Stomach smooth muscle (tissue), 2 donors: ENCODE measurements around the gene ANGPTL2.

Experiments
- H3K27ac ChIP-seq: one replicate; pipeline ENCODE4 v1.7.0; 2013; ENCODE audit warnings: mild to moderate bottlenecking, low read length, inconsistent platforms
- H3K27me3 ChIP-seq, 2 donors: one replicate each; pipeline ENCODE4 v1.7.0; 2013; ENCODE audit warnings: low read length in 2 of 2; ENCODE audit not compliant: insufficient read depth in 2 of 2, control insufficient read depth in 1 of 2
- H3K36me3 ChIP-seq, 2 donors: one replicate each; pipeline ENCODE4 v1.7.0; 2013; ENCODE audit warnings: low read length in 2 of 2; ENCODE audit not compliant: control insufficient read depth in 2 of 2, insufficient read depth in 2 of 2
- H3K4me1 ChIP-seq: one replicate; pipeline ENCODE4 v1.7.0; 2013; ENCODE audit warnings: low read length; ENCODE audit not compliant: control insufficient read depth, insufficient read depth
- H3K4me3 ChIP-seq, 2 donors: one replicate each; pipeline ENCODE4 v1.7.0; 2013; ENCODE audit warnings: low read length in 2 of 2
- H3K9ac ChIP-seq, 2 donors: one replicate each; pipeline ENCODE4 v1.7.0; 2013; ENCODE audit warnings: low read length in 2 of 2, mild to moderate bottlenecking in 1 of 2
- H3K9me3 ChIP-seq, 2 donors: one replicate each; pipeline ENCODE4 v1.7.0; 2013; ENCODE audit warnings: low read length in 2 of 2; ENCODE audit not compliant: control insufficient read depth in 2 of 2
- donor health status: healthy.
- donor health status: Pancreatic carcinoma.

The ANGPTL2 gene

DNA sequence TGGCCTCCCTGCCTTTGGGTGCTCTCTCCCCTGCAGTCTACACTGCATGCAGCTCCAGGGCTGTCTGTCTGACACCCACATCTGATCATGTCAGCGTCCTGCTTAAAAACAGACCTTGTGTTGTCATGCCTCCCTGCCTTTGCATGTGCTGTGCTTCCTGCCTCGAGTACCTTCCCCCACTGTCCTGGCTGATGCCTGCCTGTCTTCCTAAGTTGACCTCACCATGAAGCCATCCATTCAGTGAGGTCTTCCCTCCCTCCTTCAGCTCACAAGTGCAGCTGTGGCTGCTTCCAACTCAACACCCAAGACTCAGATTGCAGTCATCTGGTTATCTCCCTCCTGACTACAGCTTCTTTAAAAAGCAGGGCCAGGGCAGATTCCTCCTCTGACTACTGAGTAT, 5.5 kb downstream of the ANGPTL2 start:
- Histone ChIP-seq H3K4me3 (peak overlapping the region in 1 of 2 donors; percentile 22), H3K36me3 (peaks cover 6 to 14% of the 10 kb centered on the region in 2 donors), H3K9me3 (no peaks in the 10 kb centered on the region), H3K9ac (no peak overlapping the region), H3K27ac (no peak overlapping the region), H3K4me1 (peaks cover 88% of the 10 kb centered on the region), H3K27me3 (no peaks in the 10 kb centered on the region)

- no peaks in the 10 kb centered on the region for H3K9me3 ChIP-seq
- H3K27me3 ChIP-seq, result no peaks in the 10 kb centered on the region
- peak overlapping the region in 1 of 2 donors; percentile 22 for H3K4me3 ChIP-seq
- peak overlapping the region; percentile 41 for H3K27ac ChIP-seq
- H3K4me1 ChIP-seq, result peaks cover 89% of the 10 kb centered on the region
- H3K9ac ChIP-seq, result no peak overlapping the region
- H3K36me3 ChIP-seq, result peaks cover 6 to 14% of the 10 kb centered on the region in 2 donors
These were observed 6.2 kb downstream of the ANGPTL2 start for GRCh38 chr9:127116088-127116726.

DNA sequence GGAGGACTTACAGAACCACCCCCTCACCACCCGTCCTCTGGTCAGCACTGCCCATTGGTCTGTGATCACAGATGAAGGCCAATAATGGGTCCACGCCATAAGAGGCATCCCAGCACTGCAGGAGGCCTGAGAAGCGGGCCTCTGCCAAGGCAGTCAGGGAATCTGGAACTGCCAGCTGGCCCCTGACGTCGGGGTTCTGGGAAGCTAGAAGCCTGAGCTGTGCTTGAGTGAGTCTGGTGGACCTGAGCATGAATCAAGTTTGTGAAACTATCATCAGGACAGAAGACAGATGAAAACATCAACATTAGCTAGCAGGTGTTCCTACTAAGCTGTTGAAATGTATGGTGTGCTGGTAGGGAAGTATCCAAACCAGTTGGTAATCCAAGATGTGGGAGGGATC, 7.8 kb downstream of the ANGPTL2 start:
- Histone ChIP-seq H3K9ac (peak overlapping the region in 1 of 2 donors; percentile 36), H3K36me3 (peaks cover 6 to 14% of the 10 kb centered on the region in 2 donors), H3K9me3 (no peaks in the 10 kb centered on the region), H3K4me3 (peak overlapping the region in 1 of 2 donors; percentile 8), H3K27me3 (no peaks in the 10 kb centered on the region), H3K4me1 (peaks cover 89% of the 10 kb centered on the region), H3K27ac (peak overlapping the region; percentile 85)

- Histone ChIP-seq H3K36me3 (peaks cover 0 to 11% of the 10 kb centered on the region in 2 donors), H3K4me3 (no peak overlapping the region), H3K9ac (no peak overlapping the region), H3K9me3 (no peaks in the 10 kb centered on the region), H3K27ac (peak overlapping the region; percentile 85), H3K27me3 (no peaks in the 10 kb centered on the region), H3K4me1 (peaks cover 89% of the 10 kb centered on the region)
These were observed 9.1 kb downstream of the ANGPTL2 start for GRCh38 chr9:127113191-127113972.

- no peak overlapping the region for H3K9ac ChIP-seq
- peak overlapping the region; percentile 85 for H3K27ac ChIP-seq
- peaks cover 0 to 10% of the 10 kb centered on the region in 2 donors for H3K36me3 ChIP-seq
- no peaks in the 10 kb centered on the region for H3K9me3 ChIP-seq
- H3K27me3 ChIP-seq, result no peaks in the 10 kb centered on the region
- H3K4me1 ChIP-seq, result peaks cover 89% of the 10 kb centered on the region
- H3K4me3 ChIP-seq, result peak overlapping the region in 1 of 2 donors; percentile 22
These were observed 9.7 kb downstream of the ANGPTL2 start for GRCh38 chr9:127112735-127113161.

- Histone ChIP-seq H3K27ac (peak overlapping the region; percentile 85), H3K4me3 (no peak overlapping the region), H3K4me1 (peaks cover 88% of the 10 kb centered on the region)
These were observed 10.4 kb downstream of the ANGPTL2 start for GRCh38 chr9:127112056-127112455.

GRCh38 chr9:127109212-127109711, 13.2 kb downstream of the ANGPTL2 start:
- no peaks in the 10 kb centered on the region for H3K9me3 ChIP-seq
- peaks cover 4 to 15% of the 10 kb centered on the region in 2 donors for H3K36me3 ChIP-seq
- H3K4me1 ChIP-seq, result peaks cover 96% of the 10 kb centered on the region
- peak overlapping the region; percentile 85 for H3K27ac ChIP-seq
- H3K9ac ChIP-seq, result no peak overlapping the region
- H3K4me3 ChIP-seq, result peak overlapping the region; percentile 8 to 17
- H3K27me3 ChIP-seq, result no peaks in the 10 kb centered on the region

More at GRCh38 chr9:127112056-127112455, 10.4 kb downstream of the ANGPTL2 start:
- Histone ChIP-seq H3K36me3 (peaks cover 2 to 10% of the 10 kb centered on the region in 2 donors), H3K9ac (peak overlapping the region in 1 of 2 donors; percentile 60), H3K9me3 (no peaks in the 10 kb centered on the region), H3K27me3 (no peaks in the 10 kb centered on the region)

DNA sequence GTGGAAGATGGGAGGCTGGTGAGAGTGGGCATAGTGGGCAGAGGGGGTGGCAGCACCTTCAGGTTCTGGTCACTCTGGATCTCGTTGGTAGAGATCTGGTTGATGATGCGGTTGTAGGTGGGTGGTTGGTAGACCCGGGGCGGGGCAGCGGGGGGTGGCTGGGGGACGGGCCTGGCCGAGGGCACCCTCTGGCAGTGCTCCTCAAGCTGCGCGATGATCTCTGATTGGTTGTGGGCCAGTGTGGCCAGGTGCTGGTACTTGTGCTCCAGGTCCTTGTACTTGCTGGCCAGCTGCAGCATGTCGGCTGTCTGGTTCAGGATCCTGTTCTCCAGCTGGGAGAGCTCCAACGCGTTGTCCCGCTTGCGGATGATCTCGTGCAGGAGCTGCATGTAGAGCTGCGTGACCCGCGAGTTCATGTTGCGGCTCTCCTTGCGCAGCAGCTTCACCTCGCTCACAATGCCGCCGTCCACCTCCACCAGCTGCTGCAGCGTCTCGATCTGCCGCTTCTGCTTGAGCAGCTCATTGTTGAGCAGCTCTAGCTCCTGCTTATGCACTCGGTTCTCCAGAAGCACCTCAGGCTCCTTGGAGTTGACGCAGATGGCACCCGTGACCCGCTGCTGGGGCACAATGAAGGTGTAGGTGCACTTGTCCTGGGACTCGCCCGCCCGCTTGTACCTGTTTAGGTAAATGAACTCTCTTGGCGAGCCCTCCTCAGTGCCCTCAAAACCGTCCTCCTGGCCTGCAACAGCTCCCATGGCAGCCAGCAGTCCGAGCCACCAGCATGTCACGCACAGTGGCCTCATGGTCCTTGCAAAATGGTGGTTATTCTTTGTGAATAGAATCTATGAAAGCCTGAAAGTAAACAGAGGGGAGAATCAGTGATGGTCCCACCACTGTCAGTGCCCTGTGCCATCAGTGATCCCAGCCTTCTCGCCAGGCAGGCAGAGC, 14.2 kb downstream of the ANGPTL2 start:
- Histone ChIP-seq H3K27ac (peak overlapping the region; percentile 85), H3K36me3 (peaks cover 7 to 19% of the 10 kb centered on the region in 2 donors), H3K27me3 (no peaks in the 10 kb centered on the region), H3K9ac (no peak overlapping the region), H3K4me1 (peaks cover 95% of the 10 kb centered on the region), H3K4me3 (peak overlapping the region in 1 of 2 donors; percentile 40), H3K9me3 (no peaks in the 10 kb centered on the region)

DNA sequence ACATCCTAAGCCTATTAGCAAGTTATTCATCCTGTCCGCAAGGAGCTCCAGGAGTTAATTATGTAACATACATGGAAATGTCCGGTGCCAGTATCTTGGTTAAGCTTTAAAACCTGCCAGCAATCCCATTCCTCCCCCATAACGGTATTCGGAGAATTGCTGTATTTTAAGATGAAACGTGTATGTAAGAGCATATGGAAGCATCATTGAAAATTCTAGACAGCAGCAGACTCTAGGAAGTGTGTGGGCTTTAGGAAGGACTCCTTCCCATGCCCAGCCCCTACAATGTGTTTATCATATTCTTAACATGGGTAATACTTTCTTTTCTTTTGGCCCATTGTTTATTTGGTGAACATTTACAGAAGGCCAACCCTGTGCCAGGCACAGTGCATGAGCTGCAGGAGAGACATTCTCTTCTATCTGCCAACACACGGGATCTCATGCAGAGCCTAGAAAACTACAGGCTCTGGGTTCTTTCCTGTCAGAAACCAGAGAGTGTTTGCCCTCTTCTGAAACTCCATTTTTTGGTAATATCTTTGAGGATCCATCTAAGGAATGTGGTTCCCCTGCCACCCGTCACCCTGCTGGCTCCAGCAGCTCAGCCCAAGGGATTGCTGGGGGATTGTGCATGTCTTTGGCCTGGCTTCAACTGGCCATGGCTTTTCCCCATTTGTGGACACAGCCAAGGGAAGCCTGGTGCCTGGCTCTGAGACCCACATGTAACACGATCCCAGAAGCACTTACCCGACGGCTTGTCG, 15.1 kb downstream of the ANGPTL2 start:
- Histone ChIP-seq H3K4me1 (peaks cover 95% of the 10 kb centered on the region), H3K27ac (peak overlapping the region; percentile 85), H3K27me3 (no peaks in the 10 kb centered on the region), H3K36me3 (peaks cover 8 to 27% of the 10 kb centered on the region in 2 donors), H3K9ac (peak overlapping the region in 1 of 2 donors; percentile 21), H3K9me3 (no peaks in the 10 kb centered on the region), H3K4me3 (peak overlapping the region in 1 of 2 donors; percentile 40)
